ENCODE results near the gene UNC50.
"Not testable (repeated sequence)": the region's sequence is repeated elsewhere in the genome, so short reads cannot be mapped to it uniquely, and the experiment has no call there.

UNC50 gene

GRCh38 chr2:98643496-98644100 is 35.2 kb downstream of the UNC50 start:
- no peaks in the 10 kb centered on the region for H3K4me1 ChIP-seq (ENCODE audit: control insufficient read depth, insufficient read depth, low read length)
- no peaks in the 10 kb centered on the region for H3K36me3 ChIP-seq (ENCODE audit: control insufficient read depth, insufficient read depth, low read length)
- WGBS, 2 experiments, result 91% methylated on average over 4 of the region's 5 CpGs
- no peaks in the 10 kb centered on the region for H3K27me3 ChIP-seq (ENCODE audit: control insufficient read depth, insufficient read depth, low read length, poor library complexity, severe bottlenecking)
- H3K27ac ChIP-seq (ENCODE audit: insufficient read depth, low read depth, low read length, poor library complexity, severe bottlenecking), result no peak overlapping the region
- H3K9me3 ChIP-seq (ENCODE audit: control insufficient read depth, low read length), result no peaks in the 10 kb centered on the region
- no peak overlapping the region for H3K4me3 ChIP-seq (ENCODE audit: insufficient read depth, low read depth, low read length)

- Histone ChIP-seq H3K4me1 (ENCODE audit: control insufficient read depth, insufficient read depth, low read length) (no peaks in the 10 kb centered on the region), H3K36me3 (ENCODE audit: control insufficient read depth, insufficient read depth, low read length) (no peaks in the 10 kb centered on the region), H3K4me3 (ENCODE audit: insufficient read depth, low read depth, low read length) (no peak overlapping the region), H3K27ac (ENCODE audit: insufficient read depth, low read depth, low read length, poor library complexity, severe bottlenecking) (no peak overlapping the region), H3K27me3 (ENCODE audit: control insufficient read depth, insufficient read depth, low read length, poor library complexity, severe bottlenecking) (no peaks in the 10 kb centered on the region), H3K9me3 (ENCODE audit: control insufficient read depth, low read length) (no peaks in the 10 kb centered on the region)
- 83 to 86% methylated on average over 5 of the region's 5 CpGs for WGBS, 2 experiments
Measured at GRCh38 chr2:98647636-98648035, 39.2 kb downstream of the UNC50 start.

- 89 to 94% methylated on average over 4 of the region's 4 CpGs for WGBS, 2 experiments
- H3K36me3 ChIP-seq (ENCODE audit: control insufficient read depth, insufficient read depth, low read length), result no peaks in the 10 kb centered on the region
- H3K27ac ChIP-seq (ENCODE audit: insufficient read depth, low read depth, low read length, poor library complexity, severe bottlenecking), result no peak overlapping the region
- H3K4me1 ChIP-seq (ENCODE audit: control insufficient read depth, insufficient read depth, low read length), result no peaks in the 10 kb centered on the region
- H3K9me3 ChIP-seq (ENCODE audit: control insufficient read depth, low read length), result no peaks in the 10 kb centered on the region
- no peak overlapping the region for H3K4me3 ChIP-seq (ENCODE audit: insufficient read depth, low read depth, low read length)
- no peaks in the 10 kb centered on the region for H3K27me3 ChIP-seq (ENCODE audit: control insufficient read depth, insufficient read depth, low read length, poor library complexity, severe bottlenecking)
Measured at GRCh38 chr2:98648451-98648850, 40.1 kb downstream of the UNC50 start.

GRCh38 chr2:98649135-98649991 is 41.0 kb downstream of the UNC50 start:
- Histone ChIP-seq H3K9me3 (ENCODE audit: control insufficient read depth, low read length) (no peaks in the 10 kb centered on the region), H3K36me3 (ENCODE audit: control insufficient read depth, insufficient read depth, low read length) (no peaks in the 10 kb centered on the region), H3K4me3 (ENCODE audit: insufficient read depth, low read depth, low read length) (no peak overlapping the region), H3K4me1 (ENCODE audit: control insufficient read depth, insufficient read depth, low read length) (no peaks in the 10 kb centered on the region), H3K27ac (ENCODE audit: insufficient read depth, low read depth, low read length, poor library complexity, severe bottlenecking) (no peak overlapping the region), H3K27me3 (ENCODE audit: control insufficient read depth, insufficient read depth, low read length, poor library complexity, severe bottlenecking) (no peaks in the 10 kb centered on the region)
- 45 to 51% methylated on average over 4 of the region's 4 CpGs for WGBS, 2 experiments

GRCh38 chr2:98649992-98650375 is 41.6 kb downstream of the UNC50 start:
- WGBS, 2 experiments, result 80% methylated on average over 1 of the region's 1 CpG; no CpG with 5 or more reads in 1 of the 2 experiments

GRCh38 chr2:98650998-98651397 is 42.6 kb downstream of the UNC50 start:
- Histone ChIP-seq H3K27me3 (ENCODE audit: control insufficient read depth, insufficient read depth, low read length, poor library complexity, severe bottlenecking) (no peaks in the 10 kb centered on the region), H3K4me3 (ENCODE audit: insufficient read depth, low read depth, low read length) (no peak overlapping the region), H3K27ac (ENCODE audit: insufficient read depth, low read depth, low read length, poor library complexity, severe bottlenecking) (no peak overlapping the region), H3K36me3 (ENCODE audit: control insufficient read depth, insufficient read depth, low read length) (no peaks in the 10 kb centered on the region), H3K9me3 (ENCODE audit: control insufficient read depth, low read length) (no peaks in the 10 kb centered on the region), H3K4me1 (ENCODE audit: control insufficient read depth, insufficient read depth, low read length) (no peaks in the 10 kb centered on the region)
- no CpG with 5 or more reads among the region's 1 CpG for WGBS, 2 experiments

More at GRCh38 chr2:98649992-98650375, 41.6 kb downstream of the UNC50 start:
- H3K27me3 ChIP-seq (ENCODE audit: control insufficient read depth, insufficient read depth, low read length, poor library complexity, severe bottlenecking), result no peaks in the 10 kb centered on the region
- H3K36me3 ChIP-seq (ENCODE audit: control insufficient read depth, insufficient read depth, low read length), result no peaks in the 10 kb centered on the region
- H3K27ac ChIP-seq (ENCODE audit: insufficient read depth, low read depth, low read length, poor library complexity, severe bottlenecking), result no peak overlapping the region
- no peak overlapping the region for H3K4me3 ChIP-seq (ENCODE audit: insufficient read depth, low read depth, low read length)
- H3K9me3 ChIP-seq (ENCODE audit: control insufficient read depth, low read length), result no peaks in the 10 kb centered on the region
- no peaks in the 10 kb centered on the region for H3K4me1 ChIP-seq (ENCODE audit: control insufficient read depth, insufficient read depth, low read length)

- Histone ChIP-seq H3K4me3 (ENCODE audit: insufficient read depth, low read depth, low read length) (no peak overlapping the region), H3K36me3 (ENCODE audit: control insufficient read depth, insufficient read depth, low read length) (no peaks in the 10 kb centered on the region), H3K27me3 (ENCODE audit: control insufficient read depth, insufficient read depth, low read length, poor library complexity, severe bottlenecking) (no peaks in the 10 kb centered on the region), H3K27ac (ENCODE audit: insufficient read depth, low read depth, low read length, poor library complexity, severe bottlenecking) (no peak overlapping the region), H3K9me3 (ENCODE audit: control insufficient read depth, low read length) (no peaks in the 10 kb centered on the region), H3K4me1 (ENCODE audit: control insufficient read depth, insufficient read depth, low read length) (no peaks in the 10 kb centered on the region)
- 95% methylated on average over 3 of the region's 3 CpGs for WGBS, 2 experiments
Measured at GRCh38 chr2:98654699-98655495, 46.5 kb downstream of the UNC50 start.

- no peaks in the 10 kb centered on the region for H3K9me3 ChIP-seq (ENCODE audit: control insufficient read depth, low read length)
- H3K36me3 ChIP-seq (ENCODE audit: control insufficient read depth, insufficient read depth, low read length), result no peaks in the 10 kb centered on the region
- 89 to 92% methylated on average over 4 of the region's 4 CpGs for WGBS, 2 experiments
- H3K27ac ChIP-seq (ENCODE audit: insufficient read depth, low read depth, low read length, poor library complexity, severe bottlenecking), result no peak overlapping the region
- H3K4me1 ChIP-seq (ENCODE audit: control insufficient read depth, insufficient read depth, low read length), result no peaks in the 10 kb centered on the region
- no peaks in the 10 kb centered on the region for H3K27me3 ChIP-seq (ENCODE audit: control insufficient read depth, insufficient read depth, low read length, poor library complexity, severe bottlenecking)
- no peak overlapping the region for H3K4me3 ChIP-seq (ENCODE audit: insufficient read depth, low read depth, low read length)
Measured at GRCh38 chr2:98656800-98657199, 48.4 kb downstream of the UNC50 start.

- H3K36me3 ChIP-seq (ENCODE audit: control insufficient read depth, insufficient read depth, low read length), result no peaks in the 10 kb centered on the region
- H3K4me3 ChIP-seq (ENCODE audit: insufficient read depth, low read depth, low read length), result no peak overlapping the region
- H3K9me3 ChIP-seq (ENCODE audit: control insufficient read depth, low read length), result no peaks in the 10 kb centered on the region
- no peaks in the 10 kb centered on the region for H3K27me3 ChIP-seq (ENCODE audit: control insufficient read depth, insufficient read depth, low read length, poor library complexity, severe bottlenecking)
- no peaks in the 10 kb centered on the region for H3K4me1 ChIP-seq (ENCODE audit: control insufficient read depth, insufficient read depth, low read length)
- WGBS, 2 experiments, result 90 to 94% methylated on average over 4 of the region's 4 CpGs
- H3K27ac ChIP-seq (ENCODE audit: insufficient read depth, low read depth, low read length, poor library complexity, severe bottlenecking), result no peak overlapping the region
Measured at GRCh38 chr2:98658816-98659490, 50.6 kb downstream of the UNC50 start.

- H3K9me3 ChIP-seq (ENCODE audit: control insufficient read depth, low read length); H3K4me3 ChIP-seq (ENCODE audit: insufficient read depth, low read depth, low read length); H3K36me3 ChIP-seq (ENCODE audit: control insufficient read depth, insufficient read depth, low read length); H3K4me1 ChIP-seq (ENCODE audit: control insufficient read depth, insufficient read depth, low read length); H3K27ac ChIP-seq (ENCODE audit: insufficient read depth, low read depth, low read length, poor library complexity, severe bottlenecking); H3K27me3 ChIP-seq (ENCODE audit: control insufficient read depth, insufficient read depth, low read length, poor library complexity, severe bottlenecking): not testable (repeated sequence)
- WGBS, 2 experiments, result 86 to 94% methylated on average over 3 of the region's 3 CpGs
Measured at GRCh38 chr2:98659491-98659840, 51.1 kb downstream of the UNC50 start.
